HG03064 (cell line): Measurements from ENCODE around the gene SLX9.

ENCODE experiments used
- ATAC-seq: cut with Tn5 transposase; IDR thresholded peaks from one replicate; pipeline ENCODE4 v1.9.1; 2021; ENCODE audit warnings: low read depth; ENCODE audit not compliant: unreplicated experiment

Gene SLX9

GRCh38 chr21:44913425-44914175, 26.2 kb upstream of the SLX9 start:
- no peak for ATAC-seq

DNA sequence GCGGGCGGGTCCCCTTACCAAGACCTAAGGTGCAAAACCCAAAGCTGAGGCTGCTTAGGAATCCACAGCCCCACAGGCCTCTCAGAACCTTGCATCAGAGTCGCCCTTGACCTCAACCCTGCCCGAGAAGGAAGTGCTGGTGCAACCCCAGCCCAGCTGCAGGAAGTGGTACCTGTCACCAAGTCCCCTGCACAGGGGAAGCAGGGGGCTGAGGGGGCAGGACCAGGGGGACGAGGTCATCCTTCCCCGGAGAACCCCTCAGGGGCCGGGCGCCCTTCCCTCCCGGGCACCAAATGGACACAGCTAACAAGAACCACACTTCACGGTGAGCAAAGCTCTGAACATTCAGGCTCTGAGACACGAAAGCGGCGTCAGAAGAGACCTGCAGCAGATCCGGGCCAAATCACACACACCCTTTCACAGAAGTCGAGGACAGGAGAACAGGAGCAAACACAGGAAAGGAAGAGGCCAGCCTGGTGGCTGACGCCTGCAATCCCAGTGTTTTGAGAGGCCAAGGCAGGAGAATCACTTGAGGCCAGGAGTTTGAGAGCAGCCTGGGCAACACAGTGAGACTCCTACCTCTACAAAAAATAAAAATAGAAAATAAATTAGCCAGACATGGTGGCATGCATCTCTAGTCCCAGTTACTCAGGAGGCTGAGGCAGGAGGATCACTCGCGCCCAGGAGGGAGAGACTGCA, 25.5 kb upstream of the SLX9 start:
- ATAC-seq = no peak

GRCh38 chr21:44916965-44917364, 22.9 kb upstream of the SLX9 start:
- no peak for ATAC-seq

DNA sequence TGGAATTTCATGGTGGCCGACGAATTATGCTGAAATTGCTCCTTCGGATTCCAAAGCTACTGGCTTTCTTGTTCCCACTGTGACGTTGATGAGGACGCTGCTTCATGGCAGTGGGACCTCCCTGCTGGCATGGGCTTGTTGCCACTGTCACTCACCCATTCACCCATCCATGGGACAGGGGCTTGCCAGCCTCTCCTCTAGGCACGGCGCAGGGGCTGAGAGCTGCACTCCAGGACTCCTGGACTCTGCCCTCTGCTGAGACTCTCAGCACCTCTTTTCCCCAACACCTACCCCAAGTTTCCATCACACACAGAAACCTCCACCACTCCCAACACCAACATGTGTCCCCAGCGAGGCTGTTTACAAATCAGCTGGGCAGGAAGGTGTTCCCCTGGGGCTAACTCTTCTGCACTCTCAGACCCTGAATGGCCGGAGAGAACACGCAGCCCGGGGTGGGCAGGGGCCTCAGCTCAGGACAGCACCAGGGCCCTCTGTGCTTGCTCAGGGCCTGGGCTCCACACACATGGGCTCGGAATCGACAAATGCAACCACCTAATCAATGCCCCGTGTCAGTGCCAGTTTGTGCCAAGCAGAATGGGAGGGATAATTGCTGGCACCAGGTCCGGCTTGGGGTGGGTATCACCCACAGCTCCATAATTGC, 22.3 kb upstream of the SLX9 start:
- ATAC-seq = no peak

- ATAC-seq = no peak
Measured at GRCh38 chr21:44918107-44918470, 21.7 kb upstream of the SLX9 start.

- ATAC-seq = no peak
Measured at GRCh38 chr21:44918581-44919033, 21.2 kb upstream of the SLX9 start.

GRCh38 chr21:44919111-44919912, 20.5 kb upstream of the SLX9 start:
- no peak for ATAC-seq

- ATAC-seq = no peak
Measured at GRCh38 chr21:44919913-44920693, 19.7 kb upstream of the SLX9 start.

DNA sequence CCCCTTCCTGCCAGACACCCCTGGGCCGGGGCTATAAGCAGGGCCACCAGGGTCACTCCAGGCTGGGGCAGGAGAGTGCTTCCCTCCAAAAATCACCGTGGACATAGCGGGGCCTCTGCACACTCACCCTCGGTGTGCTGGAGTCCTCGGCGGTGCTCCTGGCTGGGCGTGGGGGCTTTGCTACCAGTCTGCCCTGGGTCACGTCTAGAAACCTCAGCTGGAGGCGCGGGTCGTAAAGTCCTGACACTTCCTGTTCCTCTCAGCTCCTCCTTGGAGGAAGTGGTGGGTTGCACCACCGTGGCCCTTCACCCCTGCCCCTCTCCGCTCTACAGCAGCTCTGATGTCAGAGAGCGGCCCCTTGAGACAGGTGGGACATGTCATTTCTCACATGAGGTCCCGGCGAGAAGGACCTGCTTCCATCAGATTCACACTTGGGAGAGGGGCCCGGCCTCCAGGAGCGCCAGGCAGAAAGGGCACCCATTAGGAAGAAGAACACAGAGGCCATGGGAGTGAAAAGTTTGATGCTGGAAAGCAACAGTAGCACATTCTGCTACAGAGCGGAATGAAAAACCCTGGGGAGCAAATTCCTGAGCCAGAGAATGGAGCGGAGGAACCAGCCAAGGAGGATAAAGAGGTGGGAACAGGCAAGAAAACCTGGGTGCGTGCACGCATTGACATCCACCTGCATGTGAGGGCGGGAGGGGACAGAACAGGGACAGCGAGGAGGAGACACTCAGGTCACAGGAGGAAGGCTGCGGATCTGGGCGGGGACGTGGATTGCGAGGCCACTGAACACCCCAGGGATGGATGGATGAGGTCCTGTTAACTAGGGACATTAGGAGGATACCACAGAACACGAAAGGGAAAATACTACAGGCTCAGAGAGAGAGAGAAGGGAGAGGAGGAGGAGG, 18.9 kb upstream of the SLX9 start, which contains the start of gene ITGB2:
Gene ITGB2, minus strand, starts transcription at position 206 of the 911 bp plus-strand sequence. CDS start 10,117 bp downstream, outside the sequence.
- ATAC-seq = no peak

DNA sequence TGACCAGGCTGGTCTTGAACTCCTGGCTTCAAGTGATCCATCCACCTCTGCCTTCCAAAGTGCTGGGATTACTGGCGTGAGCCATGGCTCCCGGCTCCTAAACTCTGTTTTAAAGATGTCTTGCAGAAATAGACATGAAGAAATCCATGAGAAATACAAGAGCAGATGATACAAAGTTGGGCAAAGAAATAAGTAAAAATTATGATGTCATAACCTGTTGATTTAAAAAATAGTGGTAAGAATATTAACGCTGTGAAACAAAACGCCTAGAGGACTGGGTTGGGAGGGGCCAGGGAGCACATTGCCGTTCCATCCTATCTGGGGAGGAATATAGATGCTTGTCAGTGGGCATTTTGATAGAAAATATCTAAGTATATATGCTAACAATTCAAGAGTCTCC, 17.9 kb upstream of the SLX9 start:
- ATAC-seq = no peak

GRCh38 chr21:44923480-44924084, 16.2 kb upstream of the SLX9 start:
- no peak for ATAC-seq

DNA sequence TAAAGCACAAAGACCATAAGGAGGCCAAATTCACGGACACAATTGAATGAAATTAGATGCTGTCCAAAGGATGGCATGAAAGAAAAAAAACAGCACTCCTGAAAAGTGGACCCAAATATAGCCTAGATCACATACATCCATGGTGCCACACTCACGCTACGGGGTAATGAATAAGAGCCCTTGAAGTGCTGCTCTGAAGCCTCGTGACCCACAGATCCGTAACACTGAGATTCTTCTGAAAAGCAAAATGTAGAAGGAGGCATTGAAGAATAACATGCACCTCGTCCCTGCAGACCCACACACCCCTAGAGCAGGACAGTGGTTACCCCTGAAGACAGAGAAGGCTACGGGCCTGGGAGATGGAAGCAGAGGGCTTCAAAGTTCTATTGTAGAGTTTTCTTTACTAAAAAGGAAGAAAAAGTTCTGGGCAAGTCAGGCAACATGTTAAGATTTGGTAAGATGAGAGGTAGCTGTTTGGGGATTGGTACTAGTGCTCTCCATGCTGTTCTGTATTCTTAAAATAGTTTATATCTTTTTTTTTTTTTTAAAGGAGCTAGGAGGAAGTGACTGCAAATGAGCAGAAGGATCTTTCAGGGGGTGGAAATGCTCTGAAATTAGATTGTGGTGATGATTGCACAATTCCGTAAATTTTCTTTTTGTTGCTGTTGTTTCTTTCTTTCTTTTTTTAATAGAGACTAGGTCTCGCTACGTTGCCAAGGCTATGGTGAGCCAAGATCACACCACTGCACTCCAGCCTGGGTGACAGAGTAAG, 15.0 kb upstream of the SLX9 start:
- ATAC-seq = no peak

DNA sequence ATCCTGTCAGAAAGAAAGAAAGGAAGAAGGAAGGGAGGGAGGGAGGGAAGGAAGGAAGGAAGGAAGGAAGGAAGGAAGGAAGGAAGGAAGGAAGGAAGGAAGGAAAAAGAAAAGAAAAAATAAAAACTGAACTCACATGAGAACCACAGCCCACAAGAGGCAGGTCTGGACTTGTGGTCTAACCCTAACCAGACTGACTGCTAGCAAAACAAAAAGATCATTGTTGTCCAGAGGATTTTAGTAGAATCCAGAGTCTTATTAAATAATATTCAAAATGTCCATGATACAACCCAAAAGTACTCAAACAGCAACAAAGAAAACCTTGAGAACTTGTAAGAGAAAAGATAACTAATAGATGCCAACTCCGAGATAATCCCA, 14.5 kb upstream of the SLX9 start:
- ATAC-seq = no peak

DNA sequence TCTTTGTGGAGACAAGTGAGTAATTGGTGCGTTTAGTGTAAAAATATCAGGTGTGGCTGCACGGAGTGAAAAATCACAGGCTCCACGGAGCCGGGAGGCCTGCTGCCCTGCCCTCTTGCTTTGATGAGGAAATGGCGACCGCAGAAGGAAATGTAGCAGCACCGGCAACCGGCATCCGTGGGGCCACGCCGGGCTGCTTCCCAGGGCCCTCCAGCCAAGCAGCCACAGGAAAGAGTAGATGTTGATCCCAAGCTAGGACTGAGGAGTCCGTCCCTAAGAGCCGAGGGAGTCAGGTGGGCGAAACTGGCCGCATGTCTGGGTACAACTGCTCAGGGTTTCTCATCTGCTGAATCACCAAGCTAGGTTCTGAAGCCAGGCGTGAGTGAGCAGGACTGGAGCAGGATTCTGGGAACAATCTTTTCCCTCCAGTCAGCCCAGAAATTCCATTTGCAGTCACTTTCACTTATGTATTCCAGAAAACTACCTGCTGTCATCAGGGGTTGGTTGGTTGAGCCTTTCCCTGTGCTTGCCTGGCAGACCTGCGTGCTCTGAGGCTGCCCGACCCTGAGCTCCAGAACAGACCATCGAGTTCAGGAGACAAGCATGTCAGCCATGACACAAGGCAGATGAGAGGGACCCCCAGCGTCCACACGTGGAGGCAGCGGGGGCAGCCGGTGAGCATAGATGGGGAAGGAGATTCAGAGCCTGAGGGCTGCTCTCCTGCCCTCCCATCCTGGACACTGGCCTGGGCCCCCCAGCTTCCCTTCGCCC, 13.3 kb upstream of the SLX9 start:
- ATAC-seq = no peak

DNA sequence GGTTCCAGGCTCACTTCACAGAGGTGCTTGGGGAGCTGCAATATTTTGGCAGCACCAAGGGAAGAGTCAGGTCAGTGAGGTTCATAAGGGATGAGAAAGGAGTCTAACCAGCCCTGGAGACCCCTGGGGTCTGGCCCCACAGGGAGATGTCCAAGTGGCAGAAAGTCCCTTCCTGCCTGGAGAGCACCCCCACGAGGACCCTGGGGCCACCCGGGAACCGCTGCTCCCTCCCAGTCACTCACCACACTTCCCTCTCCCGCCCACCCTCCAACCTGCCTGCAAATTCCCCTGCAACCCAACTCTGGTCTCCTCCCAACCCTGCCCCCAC, 12.6 kb upstream of the SLX9 start:
- ATAC-seq = no peak

- ATAC-seq = no peak
Measured at GRCh38 chr21:44927587-44928461, 12.0 kb upstream of the SLX9 start.
